ENCODE measurements around the gene ADGRL3.

Gene ADGRL3

GRCh38 chr4:62015043-62015739 lies 815.1 kb downstream of the ADGRL3 start:
- FAIRE-seq (no peak), DNase-seq (ENCODE audit: insufficient read length, low spot score) (no peak)

GRCh38 chr4:62018537-62018936 lies 818.4 kb downstream of the ADGRL3 start:
- DNase-seq (ENCODE audit: insufficient read length, low spot score) (no peak), FAIRE-seq (no peak)

- FAIRE-seq = no peak
- no peak for DNase-seq (ENCODE audit: insufficient read length, low spot score)
Observed at GRCh38 chr4:62023633-62024032, 823.5 kb downstream of the ADGRL3 start.

DNA sequence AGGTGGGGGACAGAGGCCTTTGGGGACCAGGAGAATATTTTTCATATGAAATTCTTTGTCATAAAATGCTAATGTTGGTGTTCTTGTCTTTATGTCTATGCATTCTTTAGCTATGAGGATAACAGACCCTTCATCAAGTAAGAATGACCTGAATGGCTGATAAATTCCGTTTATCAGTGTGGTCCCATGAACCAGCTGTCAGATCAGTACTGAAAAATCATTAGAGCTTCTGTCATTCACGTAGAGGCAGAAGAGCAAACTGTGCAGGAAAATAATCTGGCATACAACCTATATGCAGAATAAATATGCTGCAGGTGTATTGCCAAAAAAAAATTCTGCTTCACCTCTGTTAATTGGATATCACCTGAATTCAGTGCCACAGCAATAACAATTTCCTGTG lies 828.6 kb downstream of the ADGRL3 start:
- no peak for DNase-seq (ENCODE audit: insufficient read length, low spot score)
- FAIRE-seq = no peak

GRCh38 chr4:62030958-62031357 lies 830.8 kb downstream of the ADGRL3 start:
- FAIRE-seq (no peak), DNase-seq (ENCODE audit: insufficient read length, low spot score) (no peak)

- no peak for FAIRE-seq
- DNase-seq (ENCODE audit: insufficient read length, low spot score) = no peak
Observed at GRCh38 chr4:62037571-62037970, 837.4 kb downstream of the ADGRL3 start.

DNA sequence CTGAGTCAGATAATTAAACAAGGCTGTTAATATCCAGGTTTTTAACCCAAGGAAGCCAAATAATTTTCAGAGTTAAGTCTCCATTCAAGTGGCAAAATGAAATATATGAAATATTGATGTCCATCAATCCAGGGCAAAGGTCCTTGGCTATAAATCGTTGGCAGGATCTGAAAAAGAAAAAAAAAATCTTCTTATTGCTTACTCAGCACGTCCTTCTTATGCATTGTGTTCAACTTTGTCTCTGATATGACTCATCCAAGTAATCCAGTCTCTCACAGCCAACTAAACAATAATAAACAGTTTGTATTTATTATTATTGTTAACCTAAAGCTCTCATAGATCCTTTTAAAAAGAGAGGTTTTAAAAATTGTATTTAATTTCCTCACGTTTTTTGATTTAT lies 851.2 kb downstream of the ADGRL3 start:
- no peak for DNase-seq (ENCODE audit: insufficient read length, low spot score)
- no peak for FAIRE-seq

- FAIRE-seq = no peak
Observed at GRCh38 chr4:62053974-62054373, 853.8 kb downstream of the ADGRL3 start.

DNA sequence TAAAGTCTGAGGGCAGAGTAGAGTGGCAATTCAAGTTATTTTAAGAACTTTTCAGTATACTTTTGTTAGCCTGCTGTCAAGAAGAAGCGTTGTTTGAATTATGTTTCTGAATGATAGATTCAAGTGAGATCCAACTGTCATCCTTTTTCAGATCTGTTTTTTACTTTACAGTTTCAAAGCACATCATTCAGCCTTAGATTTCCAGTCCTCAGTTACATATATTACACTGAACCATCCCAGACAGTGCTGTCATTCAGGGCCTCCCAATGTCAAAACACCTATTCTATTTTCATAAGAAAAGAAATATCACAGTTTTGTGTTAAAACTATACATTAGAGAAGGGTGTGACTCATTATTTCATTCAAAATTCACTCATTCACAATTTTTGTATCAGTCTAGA lies 856.9 kb downstream of the ADGRL3 start:
- DNase-seq (ENCODE audit: insufficient read length, low spot score) (no peak), FAIRE-seq (no peak)

More at GRCh38 chr4:62053974-62054373, 853.8 kb downstream of the ADGRL3 start:
- DNase-seq (ENCODE audit: insufficient read length, low spot score) = no peak

DNA sequence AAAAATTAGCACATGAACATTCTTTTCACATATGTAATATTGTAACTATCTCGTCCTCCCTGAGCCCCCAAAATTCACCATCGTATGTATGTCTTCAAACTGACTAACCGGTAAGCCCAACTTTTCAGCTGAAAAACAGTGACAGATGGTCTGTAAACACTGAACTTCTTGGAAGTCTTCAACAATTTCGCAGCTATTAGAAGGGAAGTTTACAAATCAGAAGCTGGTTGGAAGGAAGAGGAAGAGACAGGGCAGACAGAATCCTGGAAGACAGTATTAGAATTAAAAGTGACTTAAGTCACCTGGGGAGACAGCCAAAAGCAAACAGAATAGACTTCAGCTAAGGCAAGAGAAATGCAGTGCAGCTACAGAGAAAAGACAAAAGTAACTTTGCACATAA lies 858.4 kb downstream of the ADGRL3 start:
- no peak for FAIRE-seq
- no peak for DNase-seq (ENCODE audit: insufficient read length, low spot score)

DNA sequence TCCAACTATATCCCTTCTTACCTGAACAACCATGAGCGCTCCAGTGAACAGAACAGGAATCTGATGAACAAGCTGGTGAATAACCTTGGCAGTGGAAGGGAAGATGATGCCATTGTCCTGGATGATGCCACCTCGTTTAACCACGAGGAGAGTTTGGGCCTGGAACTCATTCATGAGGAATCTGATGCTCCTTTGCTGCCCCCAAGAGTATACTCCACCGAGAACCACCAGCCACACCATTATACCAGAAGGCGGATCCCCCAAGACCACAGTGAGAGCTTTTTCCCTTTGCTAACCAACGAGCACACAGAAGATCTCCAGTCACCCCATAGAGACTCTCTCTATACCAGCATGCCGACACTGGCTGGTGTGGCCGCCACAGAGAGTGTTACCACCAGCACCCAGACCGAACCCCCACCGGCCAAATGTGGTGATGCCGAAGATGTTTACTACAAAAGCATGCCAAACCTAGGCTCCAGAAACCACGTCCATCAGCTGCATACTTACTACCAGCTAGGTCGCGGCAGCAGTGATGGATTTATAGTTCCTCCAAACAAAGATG lies 870.2 kb downstream of the ADGRL3 start:
- DNase-seq (ENCODE audit: insufficient read length, low spot score) (no peak), FAIRE-seq (no peak)

GRCh38 chr4:62075089-62075488 lies 875.0 kb downstream of the ADGRL3 start:
- FAIRE-seq = no peak

DNA sequence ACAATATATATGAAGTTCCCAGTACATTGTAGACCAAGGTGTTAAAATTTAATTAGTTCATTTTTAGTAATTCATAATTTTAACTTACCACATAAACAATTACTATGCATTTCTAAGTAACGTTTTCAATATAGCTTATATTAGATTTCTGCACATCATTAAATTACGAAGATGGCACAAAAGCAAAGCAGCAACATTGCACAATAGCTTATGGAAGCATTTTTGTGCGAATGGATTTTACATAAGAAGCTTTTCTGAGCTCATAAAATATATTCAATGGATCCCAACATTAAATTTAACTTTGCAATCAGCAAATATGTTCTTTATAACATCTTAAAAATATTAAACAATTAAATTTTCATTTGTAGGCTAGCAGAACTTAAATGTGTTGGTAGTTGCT lies 875.4 kb downstream of the ADGRL3 start:
- DNase-seq (ENCODE audit: insufficient read length, low spot score) (no peak), FAIRE-seq (no peak)

More at GRCh38 chr4:62075089-62075488, 875.0 kb downstream of the ADGRL3 start:
- DNase-seq (ENCODE audit: insufficient read length, low spot score) = no peak

GRCh38 chr4:62077406-62077805 lies 877.3 kb downstream of the ADGRL3 start:
- no peak for FAIRE-seq
- DNase-seq (ENCODE audit: insufficient read length, low spot score) = no peak

DNA sequence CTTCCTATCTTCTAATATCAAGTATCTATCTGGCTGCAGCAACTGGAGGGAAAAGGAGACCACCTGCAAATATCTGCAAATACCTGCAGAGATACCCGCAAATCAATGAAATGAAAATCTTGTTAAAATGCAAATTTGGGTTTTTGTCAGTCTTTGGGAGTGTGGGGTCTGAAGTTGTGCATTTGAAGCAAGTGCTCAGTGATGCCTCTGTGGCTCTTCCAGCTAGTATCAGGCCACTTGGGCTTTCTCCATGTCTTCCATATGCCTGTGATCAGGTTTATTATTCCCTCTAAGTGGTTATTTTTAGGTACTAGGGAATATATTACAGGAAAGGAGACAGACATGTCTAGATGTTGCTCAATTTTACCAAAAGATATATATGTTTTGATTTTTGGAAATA lies 880.3 kb downstream of the ADGRL3 start:
- no peak for DNase-seq (ENCODE audit: insufficient read length, low spot score)
- FAIRE-seq = no peak

- no peak for FAIRE-seq
- DNase-seq (ENCODE audit: insufficient read length, low spot score) = no peak
Observed at GRCh38 chr4:62087706-62088105, 887.6 kb downstream of the ADGRL3 start.

GRCh38 chr4:62093735-62094134 lies 893.6 kb downstream of the ADGRL3 start:
- DNase-seq (ENCODE audit: insufficient read length, low spot score) = no peak
- FAIRE-seq = no peak

- FAIRE-seq = no peak
Observed at GRCh38 chr4:62096881-62097280, 896.8 kb downstream of the ADGRL3 start.

GRCh38 chr4:62115216-62115615 lies 915.1 kb downstream of the ADGRL3 start:
- FAIRE-seq (no peak), DNase-seq (ENCODE audit: insufficient read length, low spot score) (no peak)

More at GRCh38 chr4:62096881-62097280, 896.8 kb downstream of the ADGRL3 start:
- no peak for DNase-seq (ENCODE audit: insufficient read length, low spot score)

DNA sequence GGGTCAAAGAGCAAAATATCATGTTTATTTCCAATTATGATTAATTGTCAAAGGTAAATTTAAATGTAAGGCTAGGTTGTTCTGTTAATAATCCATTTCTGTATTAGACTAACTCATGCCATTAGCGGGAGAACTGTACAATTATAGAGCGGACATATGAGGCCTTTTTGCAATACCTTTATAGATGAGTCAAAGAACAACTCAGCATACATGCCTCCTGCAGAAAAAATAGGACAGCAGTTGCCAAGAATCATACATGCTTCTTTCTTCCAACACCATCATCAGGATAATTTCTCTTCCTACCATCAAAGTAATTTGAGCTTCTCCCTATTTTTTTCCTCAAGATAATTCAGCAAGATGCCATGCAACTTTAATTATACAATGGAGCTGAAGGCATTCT lies 917.8 kb downstream of the ADGRL3 start:
- DNase-seq (ENCODE audit: insufficient read length, low spot score) = no peak
- FAIRE-seq = no peak

GRCh38 chr4:62118558-62118957 lies 918.4 kb downstream of the ADGRL3 start:
- DNase-seq (ENCODE audit: insufficient read length, low spot score) (no peak), FAIRE-seq (no peak)

GRCh38 chr4:62119195-62119594 lies 919.1 kb downstream of the ADGRL3 start:
- DNase-seq (ENCODE audit: insufficient read length, low spot score) (no peak), FAIRE-seq (no peak)

Measured in HTR-8/SVneo (cell line).